Muscle of leg (tissue), 16 donors: Measurements from ENCODE around the gene GAPDHS. TPM values are rescaled to one million over a fixed set of nuclear protein-coding genes. Genes with fewer than 3 reads are reported as not detected.

ENCODE experiments used
- DNase-seq: peaks from one replicate; pipeline ENCODE4 v3.0.0; 2013
- H3K27ac ChIP-seq: one replicate; pipeline ENCODE4 v1.5.1; 2013; ENCODE audit warnings: mild to moderate bottlenecking, low read length, control low read depth
- H3K27me3 ChIP-seq: one replicate; pipeline ENCODE4 v1.6.1; 2013; ENCODE audit warnings: low read length; ENCODE audit not compliant: control insufficient read depth, insufficient read depth
- H3K36me3 ChIP-seq: one replicate; pipeline ENCODE4 v1.6.1; 2013; ENCODE audit warnings: low read length; ENCODE audit not compliant: control insufficient read depth, insufficient read depth
- H3K4me1 ChIP-seq: one replicate; pipeline ENCODE4 v1.6.1; 2013; ENCODE audit warnings: low read length; ENCODE audit not compliant: control insufficient read depth, insufficient read depth
- H3K4me3 ChIP-seq: one replicate; pipeline ENCODE4 v1.5.1; 2013; ENCODE audit warnings: low read length, control low read depth
- H3K9me3 ChIP-seq: replicated peaks from 2 replicates; pipeline ENCODE4 v1.6.1; 2013; ENCODE audit warnings: low read depth, low read length; ENCODE audit not compliant: control insufficient read depth
- WGBS: methylation state at CpG from one replicate; pipeline ENCODE4 v1.1.5; 2013; ENCODE audit warnings: missing lambda C conversion rate; ENCODE audit not compliant: insufficient coverage; 5-methylcytosine and 5-hydroxymethylcytosine counted together
- long read RNA-seq, 11 donors: transcript quantifications; one replicate each; lab custom pipeline, GENCODE V29; 2026
- polyA plus RNA-seq, 8 donors: library from polyadenylated mRNA; unstranded; fragments of 120-200 nt; gene quantifications; one replicate each; pipeline versions ENCODE4 v1.2.1 to v1.2.3, GENCODE V29; 2013; ENCODE audit warnings: inconsistent platforms in 1 of 8, low replicate concordance in 1 of 8; ENCODE audit not compliant: insufficient read length in 8 of 8, insufficient read depth in 1 of 8
- total RNA-seq: library from RNA; stranded (reverse); fragments of 120-200 nt; gene quantifications from one replicate; pipeline ENCODE4 v1.2.4, GENCODE V29; 2013

The GAPDHS gene
- not detected for total RNA-seq
- polyA plus RNA-seq, result not detected
- long read RNA-seq, donor 1, result 0 reads
- long read RNA-seq, donor 2, result 0 reads
- long read RNA-seq, donor 3, result 0 reads
- long read RNA-seq, donor 4, result 0 reads
- long read RNA-seq, donor 5, result 0 reads
- long read RNA-seq, donor 6, result 0 reads
- long read RNA-seq, donor 7, result 0 reads
- long read RNA-seq, donor 8, result 0 reads
- long read RNA-seq, donor 9, result 0 reads
- long read RNA-seq, donor 10, result 0 reads
- long read RNA-seq, donor 11, result 0 reads

- DNase-seq, result no peak
- WGBS, result 48% methylated on average over 25 of the region's 39 CpGs
- H3K4me1 ChIP-seq, result no peaks in the 10 kb centered on the region
- no peak within 1 kb of the TSS for H3K27ac ChIP-seq
- H3K36me3 ChIP-seq, result no peaks in the 10 kb centered on the region
- peaks cover 33% of the 10 kb centered on the region for H3K27me3 ChIP-seq
- H3K4me3 ChIP-seq, result no peak within 1 kb of the TSS
- no peaks in the 10 kb centered on the region for H3K9me3 ChIP-seq
These were observed at the start of gene GAPDHS for GRCh38 chr19:35533201-35533821. TSS of gene GAPDHS (plus strand) at chr19:35533456. CDS start at chr19:35533528, 72 bp downstream.

DNA sequence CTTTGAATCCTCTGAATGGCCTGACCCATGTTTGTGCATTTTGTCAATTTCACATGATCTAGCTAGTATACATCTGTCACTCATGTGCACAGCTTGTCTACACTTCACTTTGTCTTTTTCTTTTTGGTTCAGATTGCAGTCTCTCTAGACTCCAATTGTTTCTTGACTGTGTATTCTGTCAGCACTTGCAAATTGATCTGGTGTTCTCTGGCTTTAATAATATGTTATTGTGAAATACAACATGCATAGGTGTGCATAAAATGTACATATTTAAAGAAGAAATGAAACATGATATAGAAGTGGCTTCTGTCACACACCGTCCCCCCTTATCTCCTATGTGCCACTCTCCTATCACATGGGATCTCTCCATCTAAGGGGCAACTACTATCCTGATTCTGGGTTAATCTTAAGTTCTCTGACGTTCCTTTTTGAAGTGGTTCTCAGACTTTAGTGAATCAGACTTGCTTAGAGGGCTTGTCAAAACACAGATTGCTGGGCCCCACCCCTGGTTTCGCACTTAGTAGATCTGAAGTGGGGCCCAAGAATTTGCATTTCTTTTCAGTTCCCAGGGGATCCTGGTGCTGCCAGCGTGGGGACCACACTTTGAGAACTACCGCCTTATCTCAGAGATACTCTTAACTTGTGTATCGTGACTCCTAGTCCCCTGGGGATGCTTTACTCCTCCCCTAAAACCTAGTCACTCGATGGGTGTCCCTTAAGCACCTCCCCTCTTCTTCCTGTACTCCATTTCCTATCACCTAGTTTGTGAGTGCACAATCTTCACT is 48.8 kb upstream of the GAPDHS start:
- Histone ChIP-seq H3K9me3 (no peaks in the 10 kb centered on the region), H3K4me3 (no peak overlapping the region), H3K27ac (no peak overlapping the region), H3K27me3 (peaks cover 2% of the 10 kb centered on the region), H3K36me3 (no peaks in the 10 kb centered on the region), H3K4me1 (no peaks in the 10 kb centered on the region)
- no peak for DNase-seq
- WGBS, result 61% methylated on average over 6 of the region's 7 CpGs

DNA sequence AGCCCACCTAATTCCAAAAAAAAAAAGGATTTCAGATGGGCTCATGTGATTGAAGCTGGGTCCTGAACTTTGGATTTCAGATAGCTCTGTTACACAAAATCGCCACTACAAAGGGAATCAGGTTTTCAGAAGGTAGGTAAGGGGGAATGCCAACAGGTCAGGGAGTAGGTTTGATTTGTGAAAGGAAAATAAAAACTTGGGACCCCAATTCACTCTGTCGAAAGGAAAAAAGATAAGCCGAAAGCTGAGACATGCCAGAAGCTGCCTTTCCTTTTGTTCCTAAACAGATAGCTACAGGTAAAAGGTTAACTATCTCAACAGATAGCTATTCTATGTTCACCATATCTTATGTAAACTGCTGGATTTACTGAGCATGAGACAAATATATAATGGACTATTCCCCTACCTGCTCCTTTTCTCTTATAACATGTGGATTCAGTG is 47.0 kb upstream of the GAPDHS start:
- H3K4me3 ChIP-seq, result no peak overlapping the region
- no CpG with 5 or more reads among the region's 3 CpGs for WGBS

GRCh38 chr19:35487656-35488182 is 45.5 kb upstream of the GAPDHS start:
- Histone ChIP-seq H3K4me3 (no peak overlapping the region), H3K9me3 (no peaks in the 10 kb centered on the region), H3K4me1 (no peaks in the 10 kb centered on the region), H3K27me3 (peaks cover 2% of the 10 kb centered on the region), H3K27ac (no peak overlapping the region), H3K36me3 (no peaks in the 10 kb centered on the region)
- no peak for DNase-seq
- WGBS, result no CpG with 5 or more reads among the region's 10 CpGs

More for the DNA sequence above, 47.0 kb upstream of the GAPDHS start:
- DNase-seq, result no peak
- H3K9me3 ChIP-seq, result no peaks in the 10 kb centered on the region
- H3K36me3 ChIP-seq, result no peaks in the 10 kb centered on the region
- H3K27me3 ChIP-seq, result peaks cover 2% of the 10 kb centered on the region
- no peaks in the 10 kb centered on the region for H3K4me1 ChIP-seq
- no peak overlapping the region for H3K27ac ChIP-seq

DNA sequence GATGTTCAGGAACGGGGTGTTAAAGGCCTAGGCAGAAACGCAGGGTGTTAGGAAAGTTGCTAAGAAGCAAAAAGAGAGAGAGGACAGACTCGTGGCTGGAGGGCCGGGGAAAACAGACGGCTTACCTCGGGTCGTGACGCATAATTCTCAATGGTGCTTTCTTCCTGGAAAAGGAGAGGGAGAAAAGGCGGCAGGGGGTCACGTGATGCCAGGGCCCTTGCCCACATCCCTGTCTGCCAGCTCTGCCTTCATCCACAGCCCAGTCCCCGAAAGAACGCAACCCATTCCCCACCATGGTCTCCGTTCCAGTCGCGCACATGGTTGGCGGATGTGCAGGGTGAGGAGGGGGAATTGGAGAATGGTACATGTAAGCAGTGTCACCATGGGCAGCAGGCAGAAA is 44.6 kb upstream of the GAPDHS start:
- Histone ChIP-seq H3K4me1 (no peaks in the 10 kb centered on the region), H3K27ac (no peak overlapping the region), H3K36me3 (no peaks in the 10 kb centered on the region), H3K9me3 (no peaks in the 10 kb centered on the region), H3K27me3 (peaks cover 2% of the 10 kb centered on the region), H3K4me3 (no peak overlapping the region)
- DNase-seq, result no peak
- WGBS, result 64% methylated on average over 9 of the region's 16 CpGs

GRCh38 chr19:35490364-35490763 is 42.9 kb upstream of the GAPDHS start, which contains the start of gene KRTDAP:
TSS of gene KRTDAP (minus strand) at chr19:35490464. CDS start at chr19:35490442, 22 bp downstream.
- Histone ChIP-seq H3K4me1 (peaks cover 5% of the 10 kb centered on the region), H3K27ac (no peak within 1 kb of the TSS), H3K36me3 (no peaks in the 10 kb centered on the region), H3K9me3 (no peaks in the 10 kb centered on the region), H3K27me3 (peaks cover 6% of the 10 kb centered on the region), H3K4me3 (no peak within 1 kb of the TSS)
- WGBS, result 72% methylated on average over 3 of the region's 9 CpGs
- no peak for DNase-seq

DNA sequence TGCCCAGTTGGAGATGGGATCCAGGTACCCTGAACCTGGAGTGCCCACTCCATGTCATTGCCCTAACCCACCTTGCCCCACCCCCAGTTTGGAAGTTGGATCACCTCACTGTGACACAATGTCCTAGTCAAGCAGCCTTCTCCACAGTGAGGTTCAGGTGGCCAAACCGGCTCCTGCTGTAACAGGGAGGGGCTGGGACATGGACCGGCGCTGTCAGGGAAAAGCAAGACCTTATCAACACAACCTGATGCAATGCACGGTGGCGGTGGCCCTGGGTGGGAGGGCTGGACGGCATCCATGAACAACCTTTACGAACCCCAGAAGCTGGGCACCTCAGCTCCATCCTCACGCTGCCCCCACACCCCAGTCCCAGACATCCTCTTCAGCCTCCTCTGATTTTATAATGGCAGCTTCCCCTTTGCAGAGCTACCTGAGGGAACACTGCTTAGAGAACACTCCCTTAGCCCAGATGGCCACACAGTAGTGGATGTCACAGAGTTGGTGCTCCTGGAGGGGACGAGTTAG is 41.4 kb upstream of the GAPDHS start:
- no peak overlapping the region for H3K27ac ChIP-seq
- H3K27me3 ChIP-seq, result peaks cover 6% of the 10 kb centered on the region
- H3K4me1 ChIP-seq, result peaks cover 5% of the 10 kb centered on the region
- no peak for DNase-seq
- H3K4me3 ChIP-seq, result no peak overlapping the region
- H3K9me3 ChIP-seq, result no peaks in the 10 kb centered on the region
- no peaks in the 10 kb centered on the region for H3K36me3 ChIP-seq
- 95% methylated on average over 8 of the region's 9 CpGs for WGBS

GRCh38 chr19:35493971-35494370 is 39.3 kb upstream of the GAPDHS start:
- Histone ChIP-seq H3K4me3 (no peak overlapping the region), H3K4me1 (peaks cover 5% of the 10 kb centered on the region), H3K9me3 (no peaks in the 10 kb centered on the region), H3K27me3 (peaks cover 4% of the 10 kb centered on the region), H3K27ac (no peak overlapping the region), H3K36me3 (no peaks in the 10 kb centered on the region)
- DNase-seq, result no peak
- whole genome bisulfite sequencing, result 86% methylated on average over 5 of the region's 9 CpGs

DNA sequence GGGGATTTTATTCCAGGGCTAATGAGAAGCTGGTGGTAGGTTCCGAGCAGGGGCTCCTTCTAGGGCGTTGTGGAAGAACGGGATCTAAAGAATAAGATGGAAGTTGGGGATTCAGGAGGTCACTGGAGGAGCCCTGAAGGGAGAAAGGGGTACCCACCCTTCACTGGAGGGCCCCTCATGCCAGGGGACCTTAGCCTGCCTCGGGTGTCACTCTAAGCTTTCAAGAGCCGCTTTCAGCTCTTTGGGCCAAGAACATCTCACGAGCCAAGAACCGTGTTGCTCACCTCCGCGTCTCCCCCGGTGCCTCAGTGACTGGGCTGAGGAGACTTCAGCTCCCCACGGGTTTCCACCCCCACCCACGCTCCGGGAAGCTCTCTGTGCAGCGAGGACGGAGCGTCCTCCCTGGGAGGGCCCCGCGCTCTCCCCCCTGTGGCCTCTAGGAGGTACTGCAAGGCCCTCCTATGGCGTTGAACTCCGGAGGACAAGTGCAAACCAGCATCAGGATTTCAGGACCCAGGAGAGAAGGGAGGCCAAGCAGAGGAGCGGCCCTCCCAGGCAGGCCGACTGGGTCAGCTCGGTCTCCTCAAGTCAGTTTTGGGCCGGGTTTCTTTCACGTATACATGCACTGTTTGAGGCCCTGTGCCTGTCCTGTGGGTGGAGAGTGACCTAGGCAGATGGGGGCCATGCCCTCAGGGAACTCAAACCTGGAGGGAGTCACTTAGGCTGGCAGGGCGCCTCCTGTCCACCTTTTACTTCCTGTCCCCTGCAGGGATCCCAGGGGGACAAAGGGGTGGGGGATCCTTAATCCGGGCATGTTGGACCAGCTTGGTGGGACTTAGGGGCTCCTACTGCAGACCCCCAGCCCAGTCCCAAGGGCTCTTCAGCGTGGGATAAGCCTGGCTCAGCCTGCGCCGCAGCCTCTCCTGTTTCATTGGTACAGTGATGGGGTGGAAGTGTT is 37.9 kb upstream of the GAPDHS start:
- DNase-seq, result peak; percentile 66
- Histone ChIP-seq H3K27ac (no peak overlapping the region), H3K9me3 (no peaks in the 10 kb centered on the region), H3K4me1 (peaks cover 5% of the 10 kb centered on the region), H3K36me3 (no peaks in the 10 kb centered on the region), H3K27me3 (peaks cover 4% of the 10 kb centered on the region), H3K4me3 (no peak overlapping the region)
- 9% methylated on average over 21 of the region's 30 CpGs for WGBS
